PFSK-1 (cell line): ENCODE data around the gene NANS.

ENCODE experiments used
- POLR2AphosphoS5 ChIP-seq: IDR thresholded peaks from 2 replicates; pipeline ENCODE4 v1.6.1; 2012; ENCODE audit warnings: low read depth, mild to moderate bottlenecking, control low read depth, low read length, moderate library complexity
- SIN3A ChIP-seq: IDR thresholded peaks from 2 replicates; pipeline ENCODE4 v1.6.1; 2012; ENCODE audit warnings: mild to moderate bottlenecking, low read length, moderate library complexity, borderline replicate concordance; ENCODE audit not compliant: insufficient read depth
- TAF1 ChIP-seq: IDR thresholded peaks from 2 replicates; pipeline ENCODE4 v1.6.1; 2012; ENCODE audit warnings: low read length, control low read depth, borderline replicate concordance; ENCODE audit not compliant: insufficient read depth
- TF ChIP-seq, protein P1 (sequence below), 2 experiments: IDR thresholded peaks; 2 replicates each; pipeline versions ENCODE4 v1.6.1 to v1.8.0; 2011 to 2012; ENCODE audit warnings: low read depth in 2 of 2, low read length in 2 of 2, control low read depth in 1 of 2, inconsistent platforms in 1 of 2, mild to moderate bottlenecking in 1 of 2, moderate library complexity in 1 of 2; ENCODE audit not compliant: insufficient read depth in 1 of 2

DNA sequence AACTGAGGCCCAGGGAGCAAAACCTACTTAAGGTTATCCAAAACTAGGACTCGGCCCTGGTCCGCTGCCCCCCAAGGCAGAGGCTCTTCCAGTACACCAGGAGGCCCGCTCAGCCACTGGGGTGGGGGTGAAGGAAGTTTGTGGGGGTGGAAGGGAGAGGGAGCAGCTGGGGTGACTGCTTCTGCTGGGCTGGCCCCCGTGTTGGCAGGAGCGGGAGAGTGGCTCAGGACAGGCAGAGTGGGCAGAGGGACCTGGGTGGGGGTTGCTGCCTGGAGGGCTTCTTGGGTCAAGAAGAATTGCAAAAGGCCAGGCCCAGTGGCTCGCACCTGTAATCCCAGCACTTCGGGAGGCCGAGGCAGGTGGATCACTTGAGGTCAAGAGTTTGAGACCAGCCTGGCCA, 70.7 kb downstream of the NANS start:
- TF ChIP-seq POLR2AphosphoS5 (no peak), TAF1 (no peak), SIN3A (no peak)
- TF ChIP-seq, protein P1, sequence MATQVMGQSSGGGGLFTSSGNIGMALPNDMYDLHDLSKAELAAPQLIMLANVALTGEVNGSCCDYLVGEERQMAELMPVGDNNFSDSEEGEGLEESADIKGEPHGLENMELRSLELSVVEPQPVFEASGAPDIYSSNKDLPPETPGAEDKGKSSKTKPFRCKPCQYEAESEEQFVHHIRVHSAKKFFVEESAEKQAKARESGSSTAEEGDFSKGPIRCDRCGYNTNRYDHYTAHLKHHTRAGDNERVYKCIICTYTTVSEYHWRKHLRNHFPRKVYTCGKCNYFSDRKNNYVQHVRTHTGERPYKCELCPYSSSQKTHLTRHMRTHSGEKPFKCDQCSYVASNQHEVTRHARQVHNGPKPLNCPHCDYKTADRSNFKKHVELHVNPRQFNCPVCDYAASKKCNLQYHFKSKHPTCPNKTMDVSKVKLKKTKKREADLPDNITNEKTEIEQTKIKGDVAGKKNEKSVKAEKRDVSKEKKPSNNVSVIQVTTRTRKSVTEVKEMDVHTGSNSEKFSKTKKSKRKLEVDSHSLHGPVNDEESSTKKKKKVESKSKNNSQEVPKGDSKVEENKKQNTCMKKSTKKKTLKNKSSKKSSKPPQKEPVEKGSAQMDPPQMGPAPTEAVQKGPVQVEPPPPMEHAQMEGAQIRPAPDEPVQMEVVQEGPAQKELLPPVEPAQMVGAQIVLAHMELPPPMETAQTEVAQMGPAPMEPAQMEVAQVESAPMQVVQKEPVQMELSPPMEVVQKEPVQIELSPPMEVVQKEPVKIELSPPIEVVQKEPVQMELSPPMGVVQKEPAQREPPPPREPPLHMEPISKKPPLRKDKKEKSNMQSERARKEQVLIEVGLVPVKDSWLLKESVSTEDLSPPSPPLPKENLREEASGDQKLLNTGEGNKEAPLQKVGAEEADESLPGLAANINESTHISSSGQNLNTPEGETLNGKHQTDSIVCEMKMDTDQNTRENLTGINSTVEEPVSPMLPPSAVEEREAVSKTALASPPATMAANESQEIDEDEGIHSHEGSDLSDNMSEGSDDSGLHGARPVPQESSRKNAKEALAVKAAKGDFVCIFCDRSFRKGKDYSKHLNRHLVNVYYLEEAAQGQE (IDR thresholded peaks at IDR 0.05; ENCODE audit: insufficient read depth in 1 of 2, low read depth in 2 of 2, low read length in 2 of 2) = no peak
